ENCODE data around the gene TSR1.
"Not testable (repeated sequence)": the region's sequence is repeated elsewhere in the genome, so short reads cannot be mapped to it uniquely, and the experiment has no call there.

Gene TSR1

GRCh38 chr17:2335726-2336214 is 487 bp downstream of the TSR1 start:
- no peak for DNase-seq

GRCh38 chr17:2331303-2331702 is 5.0 kb downstream of the TSR1 start:
- no peak for DNase-seq

- no peak for DNase-seq
Observed at GRCh38 chr17:2323629-2324314, 12.5 kb downstream of the TSR1 start.

- DNase-seq: no peak
Observed at GRCh38 chr17:2321399-2321798, 14.9 kb downstream of the TSR1 start.

GRCh38 chr17:2319051-2319450 is 17.2 kb downstream of the TSR1 start:
- no peak for DNase-seq

- DNase-seq: no peak
Observed at GRCh38 chr17:2317796-2318195, 18.5 kb downstream of the TSR1 start.

GRCh38 chr17:2316916-2317205 is 19.4 kb downstream of the TSR1 start:
- DNase-seq: not testable (repeated sequence)

- DNase-seq: no peak
Observed at GRCh38 chr17:2312736-2313135, 23.5 kb downstream of the TSR1 start.

GRCh38 chr17:2309338-2310154 is 26.7 kb downstream of the TSR1 start:
- DNase-seq: no peak

- no peak for DNase-seq
Observed at GRCh38 chr17:2304931-2305330, 31.3 kb downstream of the TSR1 start.

- DNase-seq: peak; percentile 92 to 94
Observed at GRCh38 chr17:2303204-2304188, 32.8 kb downstream of the TSR1 start, which contains the start of the genes SMG6 and SRR. Gene SMG6, minus strand, starts transcription at chr17:2303785. Its CDS starts 65 bp downstream, at chr17:2303720. Gene SRR, plus strand, starts transcription at chr17:2303950. Its CDS starts 11,611 bp downstream, at chr17:2315561.

GRCh38 chr17:2302778-2303203 is 33.5 kb downstream of the TSR1 start:
- peak in 1 of 2 experiments; percentile 5 for DNase-seq

- DNase-seq: no peak
Observed at GRCh38 chr17:2299756-2300155, 36.5 kb downstream of the TSR1 start.

GRCh38 chr17:2299136-2299535 is 37.1 kb downstream of the TSR1 start:
- no peak for DNase-seq

GRCh38 chr17:2297023-2297422 is 39.2 kb downstream of the TSR1 start:
- no peak for DNase-seq

GRCh38 chr17:2295575-2295974 is 40.7 kb downstream of the TSR1 start:
- DNase-seq: no peak

GRCh38 chr17:2292100-2292499 is 44.2 kb downstream of the TSR1 start:
- DNase-seq: no peak

GRCh38 chr17:2289878-2290478 is 46.3 kb downstream of the TSR1 start:
- no peak for DNase-seq

- no peak for DNase-seq
Observed at GRCh38 chr17:2283302-2283701, 53.0 kb downstream of the TSR1 start.

GRCh38 chr17:2282297-2282873 is 53.9 kb downstream of the TSR1 start:
- no peak for DNase-seq

- no peak for DNase-seq
Observed at GRCh38 chr17:2279707-2280106, 56.5 kb downstream of the TSR1 start.

Data from activated CD4-positive, alpha-beta T cell treated with anti-CD3 and anti-CD28 coated beads, Interleukin-2, amount 50 U/mL, for 4 hours (primary cell).